ENCODE results near the gene AQP10.
"Not testable (repeated sequence)": the region's sequence is repeated elsewhere in the genome, so short reads cannot be mapped to it uniquely, and the experiment has no call there.

The AQP10 gene

DNA sequence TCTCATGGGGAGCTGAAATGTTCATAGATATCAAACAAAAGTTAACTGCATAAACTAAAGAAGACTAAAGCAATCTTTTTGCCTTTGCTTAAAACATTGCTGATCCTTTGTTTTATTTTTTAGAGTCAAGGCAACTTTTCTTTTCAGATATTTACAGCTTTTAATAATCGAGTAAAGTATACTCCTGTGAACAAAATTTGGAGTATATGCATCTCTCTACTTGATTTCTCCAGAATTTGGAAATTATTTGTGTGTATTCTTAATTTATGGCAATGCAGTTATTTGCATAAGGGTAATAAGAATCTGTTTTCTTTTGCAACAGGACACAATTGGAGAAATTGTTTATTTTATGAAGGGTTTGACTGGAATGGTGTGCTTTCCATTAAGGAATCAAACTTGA lies 4.2 kb upstream of the AQP10 start:
- H3K4me1 ChIP-seq (ENCODE audit: insufficient read depth, low read length) = no peaks in the 10 kb centered on the region
- no peak for DNase-seq
- no peak overlapping the region for H3K27ac ChIP-seq (ENCODE audit: low read length)
- no peak overlapping the region for H3K4me2 ChIP-seq (ENCODE audit: insufficient read depth, low read length)
- no peaks in the 10 kb centered on the region for H3K27me3 ChIP-seq (ENCODE audit: insufficient read depth, low read length, poor library complexity)
- no peak overlapping the region for H3K4me3 ChIP-seq (ENCODE audit: low read depth in 1 of 2, low read length in 2 of 2)
- H3K79me2 ChIP-seq (ENCODE audit: insufficient read depth, low read length) = no peaks in the 10 kb centered on the region
- H3K9ac ChIP-seq (ENCODE audit: low read depth, low read length) = no peak overlapping the region
- H3K36me3 ChIP-seq (ENCODE audit: insufficient read depth, low read length) = no peaks in the 10 kb centered on the region
- H2AFZ ChIP-seq (ENCODE audit: low read depth, low read length) = no peak overlapping the region
- TF ChIP-seq, protein P1, sequence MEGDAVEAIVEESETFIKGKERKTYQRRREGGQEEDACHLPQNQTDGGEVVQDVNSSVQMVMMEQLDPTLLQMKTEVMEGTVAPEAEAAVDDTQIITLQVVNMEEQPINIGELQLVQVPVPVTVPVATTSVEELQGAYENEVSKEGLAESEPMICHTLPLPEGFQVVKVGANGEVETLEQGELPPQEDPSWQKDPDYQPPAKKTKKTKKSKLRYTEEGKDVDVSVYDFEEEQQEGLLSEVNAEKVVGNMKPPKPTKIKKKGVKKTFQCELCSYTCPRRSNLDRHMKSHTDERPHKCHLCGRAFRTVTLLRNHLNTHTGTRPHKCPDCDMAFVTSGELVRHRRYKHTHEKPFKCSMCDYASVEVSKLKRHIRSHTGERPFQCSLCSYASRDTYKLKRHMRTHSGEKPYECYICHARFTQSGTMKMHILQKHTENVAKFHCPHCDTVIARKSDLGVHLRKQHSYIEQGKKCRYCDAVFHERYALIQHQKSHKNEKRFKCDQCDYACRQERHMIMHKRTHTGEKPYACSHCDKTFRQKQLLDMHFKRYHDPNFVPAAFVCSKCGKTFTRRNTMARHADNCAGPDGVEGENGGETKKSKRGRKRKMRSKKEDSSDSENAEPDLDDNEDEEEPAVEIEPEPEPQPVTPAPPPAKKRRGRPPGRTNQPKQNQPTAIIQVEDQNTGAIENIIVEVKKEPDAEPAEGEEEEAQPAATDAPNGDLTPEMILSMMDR (IDR thresholded peaks at IDR 0.05; ENCODE audit: borderline replicate concordance, extremely low read depth, low read length, poor library complexity, severe bottlenecking) = no peak
- no peak for TF ChIP-seq EZH2 (IDR thresholded peaks at IDR 0.05; ENCODE audit: borderline replicate concordance, low read depth, low read length, severe bottlenecking)
- H4K20me1 ChIP-seq (ENCODE audit: insufficient read depth, low read length) = no peaks in the 10 kb centered on the region
- peaks cover 12% of the 10 kb centered on the region for H3K9me3 ChIP-seq (ENCODE audit: insufficient read depth, low read length, severe bottlenecking)
- no peak for ATAC-seq (ENCODE audit: insufficient read depth, low read depth)

DNA sequence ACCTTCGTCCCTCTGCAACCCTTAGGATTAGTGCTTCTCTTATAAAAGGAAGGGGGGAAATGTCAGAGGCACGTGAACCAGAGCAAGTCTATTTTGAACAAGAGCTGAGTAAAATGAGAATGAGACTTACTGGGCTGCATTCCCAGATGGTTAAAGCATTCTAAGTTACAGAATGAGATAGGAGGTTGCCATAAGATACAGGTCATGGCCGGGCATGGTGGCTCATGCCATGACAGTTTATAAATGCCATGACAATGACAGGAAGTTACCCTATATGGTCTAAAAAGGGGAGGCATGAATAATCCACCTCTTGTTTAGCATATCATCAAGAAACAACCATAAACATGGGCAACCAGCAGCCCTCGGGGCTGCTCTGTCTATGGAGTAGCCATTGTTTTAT lies 2.5 kb upstream of the AQP10 start:
- Histone ChIP-seq H3K27ac (ENCODE audit: low read length) (no peak overlapping the region), H3K79me2 (ENCODE audit: insufficient read depth, low read length) (no peaks in the 10 kb centered on the region), H3K36me3 (ENCODE audit: insufficient read depth, low read length) (no peaks in the 10 kb centered on the region), H3K4me3 (ENCODE audit: low read depth in 1 of 2, low read length in 2 of 2) (no peak overlapping the region), H4K20me1 (ENCODE audit: insufficient read depth, low read length) (no peaks in the 10 kb centered on the region), H3K4me2 (ENCODE audit: insufficient read depth, low read length) (no peak overlapping the region), H3K9me3 (ENCODE audit: insufficient read depth, low read length, severe bottlenecking) (peaks cover 12% of the 10 kb centered on the region), H3K27me3 (ENCODE audit: insufficient read depth, low read length, poor library complexity) (no peaks in the 10 kb centered on the region), H2AFZ (ENCODE audit: low read depth, low read length) (no peak overlapping the region), H3K4me1 (ENCODE audit: insufficient read depth, low read length) (no peaks in the 10 kb centered on the region), H3K9ac (ENCODE audit: low read depth, low read length) (no peak overlapping the region)
- TF ChIP-seq EZH2 (IDR thresholded peaks at IDR 0.05; ENCODE audit: borderline replicate concordance, low read depth, low read length, severe bottlenecking) = no peak
- TF ChIP-seq, protein P1 (IDR thresholded peaks at IDR 0.05; ENCODE audit: borderline replicate concordance, extremely low read depth, low read length, poor library complexity, severe bottlenecking) = no peak
- ATAC-seq (ENCODE audit: insufficient read depth, low read depth) (no peak), DNase-seq (no peak)

DNA sequence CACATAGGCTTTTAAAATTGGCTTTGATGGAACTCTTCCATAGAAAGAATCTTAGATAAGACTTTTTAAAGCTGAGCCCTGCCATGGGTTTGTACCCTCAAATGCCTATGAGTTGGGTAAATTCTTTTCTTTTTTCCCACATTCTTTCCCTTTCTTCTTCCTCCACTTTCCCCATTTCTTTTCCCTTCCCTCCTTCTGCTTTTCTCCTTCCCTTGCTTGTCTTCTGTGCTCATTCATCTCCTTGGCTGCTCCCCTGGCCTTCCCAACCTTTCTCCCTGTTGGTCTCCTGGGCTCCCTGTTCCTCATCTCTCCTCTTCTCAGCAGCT lies 679 bp downstream of the AQP10 start:
- not testable (repeated sequence) for H3K79me2 ChIP-seq (ENCODE audit: insufficient read depth, low read length); DNase-seq; H4K20me1 ChIP-seq (ENCODE audit: insufficient read depth, low read length); H3K4me3 ChIP-seq (ENCODE audit: low read depth in 1 of 2, low read length in 2 of 2); H3K36me3 ChIP-seq (ENCODE audit: insufficient read depth, low read length); H3K27me3 ChIP-seq (ENCODE audit: insufficient read depth, low read length, poor library complexity); H3K9me3 ChIP-seq (ENCODE audit: insufficient read depth, low read length, severe bottlenecking); H3K27ac ChIP-seq (ENCODE audit: low read length); ATAC-seq (ENCODE audit: insufficient read depth, low read depth); H2AFZ ChIP-seq (ENCODE audit: low read depth, low read length); H3K9ac ChIP-seq (ENCODE audit: low read depth, low read length); H3K4me2 ChIP-seq (ENCODE audit: insufficient read depth, low read length)
- H3K4me1 ChIP-seq (ENCODE audit: insufficient read depth, low read length) = peaks cover 22% of the 10 kb centered on the region

DNA sequence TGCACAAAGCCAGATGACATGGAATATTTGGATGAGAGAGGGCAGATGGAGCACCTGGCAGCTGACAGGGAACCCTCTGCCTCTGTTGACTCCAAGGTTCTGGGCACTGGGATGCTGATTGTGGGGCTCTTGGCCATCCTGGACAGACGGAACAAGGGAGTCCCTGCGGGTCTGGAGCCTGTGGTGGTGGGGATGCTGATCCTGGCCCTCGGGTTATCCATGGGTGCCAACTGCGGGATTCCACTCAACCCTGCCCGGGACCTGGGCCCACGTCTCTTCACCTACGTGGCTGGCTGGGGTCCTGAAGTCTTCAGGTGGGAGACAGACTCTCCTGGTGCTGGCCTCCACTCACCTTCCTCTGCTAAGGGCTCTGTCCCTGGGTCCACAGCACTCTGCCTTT lies 2.6 kb downstream of the AQP10 start:
- Histone ChIP-seq H3K27ac (ENCODE audit: low read length) (no peak overlapping the region), H3K4me3 (ENCODE audit: low read depth in 1 of 2, low read length in 2 of 2) (no peak overlapping the region)
- no peak for DNase-seq

More for the DNA sequence above, 2.6 kb downstream of the AQP10 start:
- ATAC-seq (ENCODE audit: insufficient read depth, low read depth) = no peak
- Histone ChIP-seq H3K79me2 (ENCODE audit: insufficient read depth, low read length) (peaks cover 3% of the 10 kb centered on the region), H3K9me3 (ENCODE audit: insufficient read depth, low read length, severe bottlenecking) (no peaks in the 10 kb centered on the region), H3K27me3 (ENCODE audit: insufficient read depth, low read length, poor library complexity) (no peaks in the 10 kb centered on the region), H3K36me3 (ENCODE audit: insufficient read depth, low read length) (no peaks in the 10 kb centered on the region), H3K4me2 (ENCODE audit: insufficient read depth, low read length) (no peak overlapping the region), H3K9ac (ENCODE audit: low read depth, low read length) (no peak overlapping the region), H3K4me1 (ENCODE audit: insufficient read depth, low read length) (peaks cover 41% of the 10 kb centered on the region), H2AFZ (ENCODE audit: low read depth, low read length) (no peak overlapping the region), H4K20me1 (ENCODE audit: insufficient read depth, low read length) (peaks cover 18% of the 10 kb centered on the region)
- TF ChIP-seq, protein P1 (IDR thresholded peaks at IDR 0.05; ENCODE audit: borderline replicate concordance, extremely low read depth, low read length, poor library complexity, severe bottlenecking) = no peak
- TF ChIP-seq EZH2 (IDR thresholded peaks at IDR 0.05; ENCODE audit: borderline replicate concordance, low read depth, low read length, severe bottlenecking) = no peak

Data from DND-41 (cell line).